Sciatic nerve (tissue), 2 donors: ENCODE measurements around the gene PCCA. TPM values are rescaled to one million over a fixed set of nuclear protein-coding genes. Genes with fewer than 3 reads are reported as not detected.
"Not testable (repeated sequence)": the region's sequence is repeated elsewhere in the genome, so short reads cannot be mapped to it uniquely, and the experiment has no call there.

Experiments used
- ATAC-seq: fragments of 200-7000 bp; cut with Tn5 transposase; one replicate; pipeline ENCODE4 v1.9.1; 2020; ENCODE audit warnings: mild to moderate bottlenecking, moderate library complexity
- DNase-seq: peaks from one replicate; pipeline ENCODE4 v3.0.0-alpha.2; 2020; ENCODE audit warnings: low spot score
- intact Hi-C: fragments of 100-400 bp; cut with DNase I; formaldehyde crosslinking; loops from one replicate; pipeline ENCODE4 v1.14.2; 2022
- total RNA-seq: library from RNA; stranded (reverse); fragmentation: NEBNext Ultra II Directional; extraction: Animal tissue kit (Norgen Biotek cat#: 25700); gene quantifications from one replicate; pipeline ENCODE4 v1.2.1, GENCODE V29; 2021
- donor health status: DM: no; HTN: no; CAD: no.
- donor health status: DM: no; HTN: no; CAD: no.

The PCCA gene
- total RNA-seq, 1 donor from 2014 or later: 34.8 TPM

- intact Hi-C loops: no loop called here
- ATAC-seq (no peak), DNase-seq (no peak)
Observed at GRCh38 chr13:100213576-100213975, 124.7 kb downstream of the PCCA start.

- ATAC-seq (no peak), DNase-seq (no peak)
- intact Hi-C loops: no loop called here
Observed at GRCh38 chr13:100214886-100215285, 126.0 kb downstream of the PCCA start.

- ATAC-seq (no peak), DNase-seq (no peak)
- intact Hi-C loops: no loop called here
Observed at GRCh38 chr13:100221166-100221565, 132.3 kb downstream of the PCCA start.

GRCh38 chr13:100223966-100224530 lies 135.2 kb downstream of the PCCA start:
- intact Hi-C loops, ATAC-seq, DNase-seq: not testable (repeated sequence)

DNA sequence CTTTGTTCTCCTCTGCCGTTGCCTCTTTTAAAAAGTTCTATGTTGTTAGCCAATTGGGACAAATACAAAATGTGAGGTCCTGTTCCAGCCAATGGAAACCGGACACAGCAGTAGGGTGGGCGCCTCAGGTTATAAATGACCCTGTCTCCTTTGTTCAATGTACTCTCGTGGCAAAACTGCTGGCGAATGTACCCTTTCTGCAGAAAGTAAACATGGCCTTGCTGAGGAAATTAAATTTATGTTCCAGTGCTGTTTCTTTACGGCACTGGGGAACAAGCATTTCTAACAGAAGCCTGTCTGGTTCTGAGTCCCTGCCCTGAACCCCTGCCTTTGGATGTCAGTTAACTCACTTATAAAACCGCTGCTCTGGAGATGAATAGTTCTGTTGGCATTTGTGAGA lies 140.7 kb downstream of the PCCA start:
- intact Hi-C loops: loop anchor here (10.0 kb wide), 1 partner anchor 575 kb away; no protein-coding TSS in a partner anchor
- DNase-seq (no peak), ATAC-seq (no peak)

DNA sequence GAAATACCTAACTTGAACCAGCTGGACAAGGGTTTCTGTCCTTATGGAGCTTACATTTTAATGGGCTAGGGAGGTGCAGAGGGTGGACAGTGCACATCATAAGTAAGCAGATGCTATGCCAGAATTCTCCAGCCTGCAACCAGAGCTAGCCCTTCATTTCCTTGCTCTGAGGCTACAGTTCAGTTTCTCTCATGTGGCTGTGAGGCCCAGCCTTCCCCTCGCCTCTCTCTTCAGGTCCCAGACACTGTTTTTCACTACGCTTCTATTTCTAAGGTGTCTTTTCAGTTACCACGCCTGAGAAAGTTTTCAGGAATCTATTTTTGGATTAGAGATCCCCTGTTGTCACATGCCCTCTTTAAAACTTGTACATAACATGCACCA lies 141.9 kb downstream of the PCCA start:
- no peak for DNase-seq
- intact Hi-C loops: loop anchor here (10.0 kb wide), 1 partner anchor 576 kb away; no protein-coding TSS in a partner anchor
- no peak for ATAC-seq

DNA sequence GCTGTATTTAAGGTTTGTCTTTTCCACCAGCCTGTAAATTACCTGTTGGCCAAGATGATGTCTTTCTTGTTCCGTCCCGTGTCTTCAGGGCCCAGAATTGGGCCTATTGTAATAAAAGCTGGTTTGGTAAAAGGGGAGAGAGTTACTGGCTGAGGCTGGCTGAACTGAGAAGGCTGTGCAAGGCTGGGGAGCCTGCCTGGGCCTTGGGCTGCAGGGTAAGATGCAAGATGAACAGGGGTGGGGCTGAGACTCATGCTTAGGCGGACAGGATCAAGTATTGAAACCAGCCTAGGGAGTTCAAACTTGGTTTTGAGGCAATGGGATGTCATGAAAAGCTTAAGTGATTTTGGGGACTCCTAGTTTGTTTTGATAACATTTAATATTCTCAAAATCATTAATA lies 142.3 kb downstream of the PCCA start:
- ATAC-seq (no peak), DNase-seq (no peak)
- intact Hi-C loops: loop anchor here (10.0 kb wide), 1 partner anchor 576 kb away; no protein-coding TSS in a partner anchor

- intact Hi-C loops: loop anchor here (10.0 kb wide), 1 partner anchor 579 kb away; no protein-coding TSS in a partner anchor
- ATAC-seq (no peak), DNase-seq (no peak)
Observed at GRCh38 chr13:100234006-100234405, 145.1 kb downstream of the PCCA start.

DNA sequence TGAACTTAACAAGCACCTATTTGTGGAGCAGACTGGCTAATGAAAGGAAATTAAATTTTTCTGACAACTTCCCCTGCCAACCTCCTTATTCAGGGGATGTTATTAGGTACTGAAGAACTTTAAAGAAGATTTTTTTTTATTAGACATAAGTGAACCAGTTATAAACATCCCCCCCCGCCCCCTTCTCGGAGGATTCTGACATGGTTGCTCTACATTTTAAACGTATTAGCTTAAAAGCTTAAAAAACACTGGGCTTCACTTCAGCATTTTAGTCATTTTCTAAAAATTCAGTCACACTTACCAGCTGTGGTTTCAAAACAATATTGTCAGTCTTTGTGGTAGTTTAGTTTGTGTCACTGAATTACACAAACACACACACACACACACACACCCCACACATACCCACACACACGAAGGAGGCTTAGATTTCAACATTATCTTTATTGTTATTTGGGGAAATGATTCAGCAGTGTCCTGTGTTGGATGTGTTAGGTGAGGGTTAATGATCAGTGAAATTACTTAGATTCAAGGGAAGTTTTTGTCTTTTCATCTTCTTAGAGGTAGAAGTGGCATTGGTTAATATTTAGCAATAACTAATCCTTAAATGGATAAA lies 145.7 kb downstream of the PCCA start:
- DNase-seq (no peak), ATAC-seq (no peak)
- intact Hi-C loops: loop anchor here (10.0 kb wide), 1 partner anchor 580 kb away; no protein-coding TSS in a partner anchor

DNA sequence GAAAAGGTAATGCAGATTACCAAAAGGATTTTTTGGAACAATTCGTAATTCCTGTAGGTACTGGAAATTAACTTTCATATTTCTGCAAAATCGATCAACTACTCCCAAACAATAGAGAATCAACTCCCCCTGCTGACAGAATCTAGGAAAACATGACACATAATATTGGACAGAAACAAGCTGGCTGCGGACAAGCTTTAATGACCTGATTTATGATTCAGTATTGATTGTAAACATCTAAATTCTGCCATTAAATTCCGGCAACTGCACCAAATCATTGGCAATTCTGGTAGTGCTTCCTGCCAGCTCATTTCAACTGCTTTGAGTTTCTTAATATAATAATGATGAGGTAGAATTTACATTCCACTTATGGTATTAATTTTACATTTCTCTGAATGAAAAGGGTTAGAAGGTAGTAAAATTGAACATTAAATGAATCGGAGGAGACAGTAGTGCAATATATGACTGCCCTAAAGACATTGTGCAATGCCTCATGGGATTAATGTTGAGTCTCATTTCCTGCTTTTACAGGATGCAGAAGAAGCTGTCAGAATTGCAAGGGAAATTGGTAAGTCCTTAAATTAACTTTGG lies 146.5 kb downstream of the PCCA start:
- ATAC-seq: no peak
- intact Hi-C loops: loop anchor here (10.0 kb wide), 1 partner anchor 581 kb away; no protein-coding TSS in a partner anchor
- DNase-seq: no peak

DNA sequence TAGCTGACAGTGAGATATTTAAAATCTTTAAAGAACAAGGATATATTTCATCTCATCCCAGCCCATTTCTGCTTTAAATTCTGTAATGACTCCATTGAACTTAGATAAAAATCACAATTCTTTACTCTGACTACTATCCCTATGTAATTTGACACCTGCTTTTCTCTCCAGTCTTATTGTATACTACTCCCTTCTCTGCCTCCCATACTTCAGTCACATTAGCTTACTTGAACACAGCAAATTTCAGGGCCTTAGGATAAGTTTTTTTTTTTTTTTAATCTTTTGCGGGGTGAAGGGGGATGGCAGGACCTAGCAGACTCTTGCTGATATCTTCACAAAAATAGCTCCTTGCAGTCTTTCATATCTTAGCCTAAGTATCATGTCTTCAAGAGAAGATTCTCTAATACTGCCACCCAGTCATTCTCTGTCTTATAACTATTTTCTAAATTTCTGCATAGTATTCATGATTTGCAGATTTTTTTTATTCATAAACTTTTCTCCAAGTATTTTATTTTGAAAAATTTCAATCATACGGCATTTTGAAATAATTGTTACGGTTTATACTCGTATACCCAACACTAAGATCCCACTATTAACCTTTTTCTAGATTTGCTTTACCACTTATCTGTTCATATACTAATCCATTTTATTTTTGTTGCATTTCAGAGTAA lies 151.4 kb downstream of the PCCA start:
- ATAC-seq: no peak
- no peak for DNase-seq
- intact Hi-C loops: no loop called here

- DNase-seq (no peak), ATAC-seq (no peak)
- intact Hi-C loops: no loop called here
Observed at GRCh38 chr13:100244431-100244830, 155.5 kb downstream of the PCCA start.

- no peak for DNase-seq
- intact Hi-C loops: no loop called here
- ATAC-seq: no peak
Observed at GRCh38 chr13:100245104-100245503, 156.2 kb downstream of the PCCA start.

DNA sequence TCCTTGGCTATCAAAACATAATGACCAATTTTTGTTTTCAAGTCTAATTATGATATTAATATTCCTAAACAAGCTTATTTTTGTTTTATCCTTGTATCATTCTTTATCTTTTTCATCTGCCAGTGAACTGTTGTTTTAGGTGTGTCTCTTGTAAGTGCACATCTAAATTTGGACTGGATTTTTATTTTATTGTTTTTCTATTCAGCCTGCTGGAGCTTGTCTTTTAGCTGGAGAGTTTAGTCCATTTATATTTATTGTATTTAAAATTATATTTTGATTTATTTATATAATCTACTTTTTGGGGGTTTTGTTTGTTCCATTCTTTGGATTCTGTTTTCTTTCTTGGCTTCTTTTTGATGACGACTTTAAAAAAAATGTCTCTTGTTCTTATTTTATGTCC lies 159.0 kb downstream of the PCCA start:
- intact Hi-C loops: no loop called here
- ATAC-seq (no peak), DNase-seq (no peak)

GRCh38 chr13:100254002-100254401 lies 165.1 kb downstream of the PCCA start:
- intact Hi-C loops: no loop called here
- no peak for ATAC-seq
- no peak for DNase-seq

GRCh38 chr13:100262404-100262803 lies 173.5 kb downstream of the PCCA start:
- ATAC-seq (no peak), DNase-seq (no peak)
- intact Hi-C loops: no loop called here

GRCh38 chr13:100266026-100266425 lies 177.1 kb downstream of the PCCA start:
- DNase-seq (no peak), ATAC-seq (no peak)
- intact Hi-C loops: no loop called here

DNA sequence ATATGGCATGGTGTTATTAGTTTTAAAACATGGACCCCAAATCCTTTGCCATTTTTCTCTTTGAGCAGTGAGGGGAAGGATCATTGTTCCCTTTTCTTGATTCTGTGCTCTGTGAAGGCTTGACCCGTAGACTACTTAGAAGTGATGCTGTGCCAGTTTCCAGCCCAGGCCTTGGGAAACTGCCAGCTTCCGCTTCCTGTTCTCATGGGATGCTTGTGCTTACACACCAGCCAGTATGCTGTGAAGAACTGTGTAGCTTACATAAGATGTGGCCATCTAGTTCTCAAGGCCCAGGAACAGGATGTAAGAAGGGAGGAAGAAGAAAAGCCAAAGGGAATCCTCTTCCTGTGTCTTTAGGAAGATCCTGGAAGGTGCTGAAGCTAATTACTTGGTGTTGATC lies 180.9 kb downstream of the PCCA start:
- ATAC-seq (peak; percentile 88), DNase-seq (peak; percentile 82)
- intact Hi-C loops: no loop called here

- DNase-seq (no peak), ATAC-seq (no peak)
- intact Hi-C loops: no loop called here
Observed at GRCh38 chr13:100273138-100273537, 184.2 kb downstream of the PCCA start.

DNA sequence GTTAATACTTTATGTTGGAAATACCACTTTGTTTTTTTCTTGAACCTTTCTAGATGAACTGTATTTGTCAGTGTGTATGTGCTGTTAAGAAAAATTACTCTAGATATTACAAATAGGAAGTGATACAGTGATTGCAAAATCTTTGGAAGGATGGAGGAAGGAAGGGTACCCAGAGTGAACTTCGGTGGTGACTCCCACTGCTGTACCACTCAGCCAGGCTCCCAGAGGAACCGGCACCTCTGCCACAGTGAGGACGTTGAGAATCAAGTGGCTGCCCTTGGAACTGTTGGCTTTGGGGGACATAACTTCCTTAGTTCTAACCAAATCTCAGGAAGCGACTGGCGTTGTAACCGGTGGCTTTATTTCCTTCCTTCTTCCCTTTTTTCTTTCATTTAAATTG lies 184.7 kb downstream of the PCCA start:
- ATAC-seq: no peak
- intact Hi-C loops: no loop called here
- no peak for DNase-seq
